H54 (cell line): ENCODE data around the gene TPST2.

ENCODE experiments used
- DNase-seq: peaks from one replicate; pipeline ENCODE4 v3.0.0; 2011; ENCODE audit warnings: low spot score, mixed read lengths; ENCODE audit not compliant: insufficient read length
- FAIRE-seq: peaks from 3 replicates; lab custom pipeline; 2011; peaks lifted over from hg19 to GRCh38; lab: Jason Lieb, UNC
- POLR2A ChIP-seq: IDR thresholded peaks from 2 replicates; pipeline ENCODE4 v1.6.1; 2011; ENCODE audit warnings: low read depth, mild to moderate bottlenecking, low read length

TPST2 gene

GRCh38 chr22:26564672-26565071 is 25.3 kb downstream of the TPST2 start:
- DNase-seq (no peak), FAIRE-seq (no peak)
- TF ChIP-seq POLR2A: no peak

GRCh38 chr22:26564181-26564580 is 25.8 kb downstream of the TPST2 start:
- no peak for TF ChIP-seq POLR2A
- FAIRE-seq (no peak), DNase-seq (no peak)

GRCh38 chr22:26563022-26563421 is 26.9 kb downstream of the TPST2 start:
- no peak for TF ChIP-seq POLR2A
- DNase-seq: no peak
- FAIRE-seq: no peak

- TF ChIP-seq POLR2A: no peak
- FAIRE-seq: no peak
- no peak for DNase-seq
Measured at GRCh38 chr22:26561756-26562417, 28.0 kb downstream of the TPST2 start.

GRCh38 chr22:26559961-26560575 is 29.9 kb downstream of the TPST2 start:
- FAIRE-seq: no peak
- TF ChIP-seq POLR2A: no peak

GRCh38 chr22:26558248-26558895 is 31.6 kb downstream of the TPST2 start:
- TF ChIP-seq POLR2A: no peak
- DNase-seq (no peak), FAIRE-seq (no peak)

More at GRCh38 chr22:26559961-26560575, 29.9 kb downstream of the TPST2 start:
- no peak for DNase-seq

GRCh38 chr22:26556904-26557303 is 33.0 kb downstream of the TPST2 start:
- DNase-seq (no peak), FAIRE-seq (no peak)

GRCh38 chr22:26555478-26555877 is 34.5 kb downstream of the TPST2 start:
- DNase-seq (no peak), FAIRE-seq (no peak)
- no peak for TF ChIP-seq POLR2A

More at GRCh38 chr22:26556904-26557303, 33.0 kb downstream of the TPST2 start:
- TF ChIP-seq POLR2A: no peak

- FAIRE-seq: no peak
- TF ChIP-seq POLR2A: no peak
- DNase-seq: no peak
Measured at GRCh38 chr22:26554956-26555355, 35.0 kb downstream of the TPST2 start.

- peak; percentile 56 for DNase-seq
- TF ChIP-seq POLR2A: no peak
Measured at GRCh38 chr22:26553056-26553752, 36.7 kb downstream of the TPST2 start.

GRCh38 chr22:26552466-26552865 is 37.5 kb downstream of the TPST2 start:
- FAIRE-seq (no peak), DNase-seq (no peak)
- TF ChIP-seq POLR2A: no peak

More at GRCh38 chr22:26553056-26553752, 36.7 kb downstream of the TPST2 start:
- FAIRE-seq: no peak

GRCh38 chr22:26551568-26551967 is 38.4 kb downstream of the TPST2 start:
- DNase-seq (no peak), FAIRE-seq (no peak)
- TF ChIP-seq POLR2A: no peak

GRCh38 chr22:26550498-26551033 is 39.4 kb downstream of the TPST2 start:
- no peak for TF ChIP-seq POLR2A
- DNase-seq: peak; percentile 80
- FAIRE-seq: peak; percentile 69
